ENCODE data around the gene TCTN1.
"Not testable (repeated sequence)": the region's sequence is repeated elsewhere in the genome, so short reads cannot be mapped to it uniquely, and the experiment has no call there.

Gene TCTN1

GRCh38 chr12:110613771-110614684 is at the start of gene TCTN1:
Gene TCTN1, plus strand, starts transcription at chr12:110614129. Its CDS starts 54 bp downstream, at chr12:110614183.
- TF ChIP-seq, protein P1, sequence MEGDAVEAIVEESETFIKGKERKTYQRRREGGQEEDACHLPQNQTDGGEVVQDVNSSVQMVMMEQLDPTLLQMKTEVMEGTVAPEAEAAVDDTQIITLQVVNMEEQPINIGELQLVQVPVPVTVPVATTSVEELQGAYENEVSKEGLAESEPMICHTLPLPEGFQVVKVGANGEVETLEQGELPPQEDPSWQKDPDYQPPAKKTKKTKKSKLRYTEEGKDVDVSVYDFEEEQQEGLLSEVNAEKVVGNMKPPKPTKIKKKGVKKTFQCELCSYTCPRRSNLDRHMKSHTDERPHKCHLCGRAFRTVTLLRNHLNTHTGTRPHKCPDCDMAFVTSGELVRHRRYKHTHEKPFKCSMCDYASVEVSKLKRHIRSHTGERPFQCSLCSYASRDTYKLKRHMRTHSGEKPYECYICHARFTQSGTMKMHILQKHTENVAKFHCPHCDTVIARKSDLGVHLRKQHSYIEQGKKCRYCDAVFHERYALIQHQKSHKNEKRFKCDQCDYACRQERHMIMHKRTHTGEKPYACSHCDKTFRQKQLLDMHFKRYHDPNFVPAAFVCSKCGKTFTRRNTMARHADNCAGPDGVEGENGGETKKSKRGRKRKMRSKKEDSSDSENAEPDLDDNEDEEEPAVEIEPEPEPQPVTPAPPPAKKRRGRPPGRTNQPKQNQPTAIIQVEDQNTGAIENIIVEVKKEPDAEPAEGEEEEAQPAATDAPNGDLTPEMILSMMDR (IDR thresholded peaks at IDR 0.05; ENCODE audit: low read depth, low read length) = no peak
- H3K4me3 ChIP-seq (ENCODE audit: low read depth, low read length) = peak within 1 kb of the TSS; percentile 73

DNA sequence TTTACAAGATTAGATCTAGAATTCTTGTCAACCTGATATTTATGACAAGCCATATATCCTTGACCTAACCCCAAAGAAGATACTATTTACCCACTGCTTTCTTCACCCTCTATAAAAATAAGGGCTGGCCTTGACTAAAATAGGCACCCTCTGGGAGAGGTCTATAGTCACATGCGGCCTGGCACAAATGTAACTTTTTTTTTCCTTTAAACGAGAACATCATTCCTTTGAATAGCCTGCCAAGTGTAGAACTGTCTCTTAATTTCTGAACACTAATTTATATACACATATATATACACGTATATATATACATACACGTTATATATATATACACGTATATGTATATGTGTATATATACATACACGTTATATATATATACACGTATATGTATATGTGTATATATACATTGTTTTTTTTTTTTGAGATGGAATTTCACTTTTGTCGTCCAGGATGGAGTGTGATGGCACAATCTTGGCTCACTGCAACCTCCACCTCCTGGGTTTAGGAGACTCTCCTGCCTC is 49.4 kb upstream of the TCTN1 start:
- TF ChIP-seq, protein P1 (IDR thresholded peaks at IDR 0.05; ENCODE audit: low read depth, low read length) = no peak
- H3K4me3 ChIP-seq (ENCODE audit: low read depth, low read length) = no peak overlapping the region

DNA sequence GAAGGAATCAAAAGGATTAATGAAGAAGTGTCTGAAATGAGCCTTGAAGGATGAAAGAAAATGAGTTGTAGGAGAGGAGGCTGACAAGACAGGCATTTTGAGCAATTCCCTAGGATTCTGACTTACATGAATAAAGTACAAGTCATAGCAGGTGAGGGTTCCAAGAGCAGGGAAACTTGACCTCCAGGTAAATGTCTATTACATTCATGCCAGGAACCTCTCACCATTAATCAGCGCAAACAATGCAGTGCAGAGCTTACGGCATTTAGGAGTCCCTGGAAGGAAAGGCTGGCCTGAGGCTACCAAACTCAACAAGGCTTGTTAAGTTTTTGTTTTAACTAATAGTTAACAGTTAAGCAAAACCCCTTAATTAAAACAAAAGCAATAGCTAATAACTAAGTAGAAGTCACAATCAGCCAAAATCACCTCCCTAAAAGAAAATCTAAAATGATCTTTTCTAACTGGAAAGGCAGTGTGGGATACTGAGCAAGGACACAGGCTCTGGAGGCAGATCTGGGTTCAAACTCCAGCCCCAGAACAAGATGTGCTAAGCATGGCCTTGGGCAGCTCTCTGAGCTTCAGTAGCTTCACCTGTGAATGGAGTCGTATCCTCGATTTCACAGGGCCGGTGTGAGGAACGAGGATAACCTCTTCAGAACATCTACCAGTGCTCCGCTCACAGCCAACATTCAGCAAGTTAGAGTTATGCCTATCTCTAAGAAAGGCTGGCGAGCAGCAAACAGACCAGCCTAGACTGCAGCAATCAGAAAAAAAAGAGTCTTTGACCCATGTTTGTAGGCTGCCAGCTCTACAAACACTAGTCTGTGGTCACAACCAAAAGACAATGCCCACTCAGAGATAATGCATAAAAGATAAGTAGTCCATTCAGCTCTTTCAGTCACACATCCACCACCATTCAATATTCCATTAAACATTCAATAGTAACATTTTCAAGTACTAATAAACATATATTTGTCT is 47.7 kb upstream of the TCTN1 start:
- TF ChIP-seq, protein P1 (IDR thresholded peaks at IDR 0.05; ENCODE audit: low read depth, low read length) = no peak
- H3K4me3 ChIP-seq (ENCODE audit: low read depth, low read length) = no peak overlapping the region

GRCh38 chr12:110566993-110567392 is 46.9 kb upstream of the TCTN1 start:
- no peak overlapping the region for H3K4me3 ChIP-seq (ENCODE audit: low read depth, low read length)
- TF ChIP-seq, protein P1 (IDR thresholded peaks at IDR 0.05; ENCODE audit: low read depth, low read length) = no peak

DNA sequence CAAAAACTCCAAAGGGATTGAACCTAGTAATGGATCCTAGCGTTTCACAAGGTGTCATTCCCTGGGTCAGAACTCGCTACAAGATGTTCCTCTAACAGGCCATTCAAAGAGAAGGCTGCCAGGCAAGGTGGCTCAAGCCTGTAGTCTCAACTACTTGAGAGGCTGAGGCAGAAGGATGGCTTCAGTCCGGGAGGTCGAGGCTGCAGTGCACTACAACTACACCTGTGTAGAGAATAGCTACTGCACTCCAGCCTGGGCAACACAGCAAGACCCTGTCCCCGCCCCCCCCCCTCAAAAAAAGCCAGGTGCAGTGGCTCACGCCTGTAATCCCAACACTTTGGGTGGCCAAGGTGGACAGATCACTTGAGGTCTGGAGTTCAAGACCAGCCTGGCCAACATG is 45.2 kb upstream of the TCTN1 start:
- no peak overlapping the region for H3K4me3 ChIP-seq (ENCODE audit: low read depth, low read length)
- TF ChIP-seq, protein P1 (IDR thresholded peaks at IDR 0.05; ENCODE audit: low read depth, low read length) = no peak

DNA sequence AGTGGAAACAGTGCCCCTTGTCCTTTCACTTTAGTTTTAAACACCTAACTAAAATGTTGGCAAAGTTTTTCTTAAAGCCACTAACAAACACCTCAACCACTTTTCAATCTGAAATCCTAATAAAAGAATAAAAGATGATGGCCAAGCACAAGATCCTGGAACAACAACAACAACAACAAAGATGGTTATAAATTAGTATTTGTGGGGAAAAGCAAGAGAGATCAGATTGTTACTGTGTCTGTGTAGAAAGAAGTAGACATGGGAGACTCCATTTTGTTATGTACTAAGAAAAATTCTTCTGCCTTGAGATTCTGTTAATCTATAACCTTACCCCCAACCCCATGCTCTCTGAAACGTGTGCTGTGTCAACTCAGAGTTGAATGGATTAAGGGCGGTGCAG is 44.1 kb upstream of the TCTN1 start:
- not testable (repeated sequence) for H3K4me3 ChIP-seq (ENCODE audit: low read depth, low read length)

GRCh38 chr12:110570798-110571197 is 43.1 kb upstream of the TCTN1 start:
- H3K4me3 ChIP-seq (ENCODE audit: low read depth, low read length) = not testable (repeated sequence)

DNA sequence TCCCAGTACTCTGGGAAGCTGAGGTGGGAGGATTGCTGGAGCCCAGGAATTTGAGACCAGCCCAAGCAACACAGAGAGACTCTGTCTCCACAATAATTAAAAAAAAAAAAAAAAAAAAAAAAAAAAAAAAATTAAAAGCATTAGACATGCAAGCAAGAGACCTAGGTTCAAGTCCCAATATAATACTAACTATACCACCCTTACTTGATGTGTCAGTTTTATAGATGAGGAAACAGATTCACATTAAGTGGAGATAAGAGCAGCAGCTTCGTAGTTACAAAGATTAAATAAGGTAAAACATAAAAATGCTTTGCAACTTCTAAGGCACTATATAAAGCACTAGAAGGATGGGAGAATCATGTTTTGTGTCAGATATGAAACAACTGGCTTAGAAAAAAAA is 39.9 kb upstream of the TCTN1 start:
- TF ChIP-seq, protein P1 (IDR thresholded peaks at IDR 0.05; ENCODE audit: low read depth, low read length) = no peak
- H3K4me3 ChIP-seq (ENCODE audit: low read depth, low read length) = no peak overlapping the region

- H3K4me3 ChIP-seq (ENCODE audit: low read depth, low read length) = not testable (repeated sequence)
Observed at GRCh38 chr12:110574717-110575230, 39.2 kb upstream of the TCTN1 start.

All from WI38 (cell line).